GM20431 (cell line): ENCODE data around the gene IPO13.

Experiments
- in situ Hi-C: fragments of 300-500 bp; cut with MseI, MboI; formaldehyde crosslinking; loops from one replicate; pipeline ENCODE4 v1.15.0; 2020; ENCODE audit warnings: low sequenced_read_pairs; ENCODE audit not compliant: unreplicated experiment

Gene IPO13

GRCh38 chr1:43969416-43969745 is 22.6 kb downstream of the IPO13 start:
- in situ Hi-C loops, result no loop called here

DNA sequence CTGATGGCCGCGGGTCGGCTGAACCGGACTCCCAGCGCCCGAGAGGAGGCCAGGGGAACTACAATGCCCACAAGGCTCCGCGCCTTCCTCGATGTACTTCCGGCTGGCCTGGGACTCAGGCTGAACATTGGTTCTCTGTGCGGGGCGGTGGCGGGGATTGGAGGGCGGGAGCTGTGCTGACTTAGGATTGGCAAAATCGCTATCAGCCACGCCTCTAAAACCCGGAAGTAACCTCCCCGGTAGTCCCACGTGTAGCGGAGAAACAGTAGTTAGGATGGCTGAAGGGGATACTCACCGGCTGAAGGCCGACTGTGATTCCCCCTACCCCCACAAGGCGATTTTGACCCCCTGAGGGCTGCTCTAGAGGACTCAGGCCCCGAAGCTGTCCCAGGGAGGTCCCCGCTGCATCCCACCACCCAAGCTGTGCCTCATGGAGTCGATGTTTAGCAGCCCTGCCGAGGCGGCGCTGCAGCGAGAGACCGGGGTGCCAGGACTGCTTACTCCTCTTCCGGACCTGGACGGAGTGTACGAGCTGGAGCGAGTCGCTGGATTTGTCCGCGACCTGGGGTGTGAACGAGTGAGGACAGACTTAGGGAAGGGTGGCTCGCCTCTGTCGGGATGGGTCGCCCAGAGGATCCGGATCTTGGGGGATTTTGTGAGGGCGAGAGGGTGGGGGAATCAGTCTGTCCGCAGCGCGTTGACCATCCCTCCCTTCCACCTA is 23.2 kb downstream of the IPO13 start, which contains the start of gene DPH2:
Gene DPH2, plus strand, starts transcription at position 265 of the 721 bp plus-strand sequence. Its CDS starts 166 bp downstream, at position 431.
- in situ Hi-C loops, result no loop called here

DNA sequence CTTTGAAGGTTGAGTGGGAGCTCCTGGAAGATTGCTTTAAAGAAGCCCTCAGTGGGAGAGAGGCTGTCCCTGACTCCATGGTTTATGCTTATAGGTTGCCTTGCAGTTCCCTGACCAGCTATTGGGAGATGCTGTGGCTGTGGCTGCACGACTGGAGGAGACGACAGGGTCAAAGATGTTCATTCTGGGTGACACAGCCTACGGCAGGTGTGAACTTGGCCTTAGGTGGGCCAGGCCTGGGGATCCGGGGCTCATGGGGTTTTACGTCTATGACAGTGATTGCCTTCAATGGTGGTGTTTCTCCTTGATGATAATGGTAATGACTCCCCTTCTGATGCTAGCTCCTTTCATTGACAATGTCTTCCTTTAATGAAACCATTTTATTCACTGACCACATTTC is 23.8 kb downstream of the IPO13 start:
- in situ Hi-C loops, result no loop called here

GRCh38 chr1:43970911-43971310 is 24.2 kb downstream of the IPO13 start:
- in situ Hi-C loops, result no loop called here

DNA sequence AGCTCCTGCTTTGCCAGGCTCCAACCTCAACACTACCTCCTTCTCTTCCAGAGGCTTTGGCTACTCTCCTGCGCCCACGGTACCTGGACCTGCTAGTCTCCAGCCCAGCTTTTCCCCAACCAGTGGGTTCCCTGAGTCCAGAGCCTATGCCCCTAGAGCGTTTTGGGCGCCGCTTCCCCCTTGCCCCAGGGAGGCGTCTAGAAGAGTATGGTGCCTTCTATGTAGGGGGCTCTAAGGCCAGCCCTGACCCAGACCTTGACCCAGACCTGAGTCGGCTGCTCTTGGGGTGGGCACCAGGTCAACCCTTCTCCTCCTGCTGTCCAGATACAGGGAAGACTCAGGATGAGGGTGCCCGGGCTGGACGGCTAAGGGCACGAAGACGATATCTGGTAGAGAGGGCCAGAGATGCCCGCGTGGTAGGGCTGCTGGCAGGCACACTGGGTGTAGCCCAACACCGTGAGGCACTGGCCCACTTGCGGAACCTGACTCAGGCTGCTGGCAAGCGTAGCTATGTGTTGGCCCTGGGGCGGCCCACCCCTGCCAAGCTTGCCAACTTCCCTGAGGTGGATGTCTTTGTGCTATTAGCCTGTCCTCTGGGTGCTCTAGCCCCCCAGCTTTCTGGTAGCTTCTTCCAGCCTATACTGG is 24.7 kb downstream of the IPO13 start:
- in situ Hi-C loops, result no loop called here

- in situ Hi-C loops, result no loop called here
Measured at GRCh38 chr1:43973981-43974442, 27.3 kb downstream of the IPO13 start.

GRCh38 chr1:43974443-43975248 is 27.9 kb downstream of the IPO13 start, which contains the start of gene ATP6V0B:
Gene ATP6V0B, plus strand, starts transcription at chr1:43974960. Its CDS starts 81 bp downstream, at chr1:43975041.
- in situ Hi-C loops, result no loop called here

DNA sequence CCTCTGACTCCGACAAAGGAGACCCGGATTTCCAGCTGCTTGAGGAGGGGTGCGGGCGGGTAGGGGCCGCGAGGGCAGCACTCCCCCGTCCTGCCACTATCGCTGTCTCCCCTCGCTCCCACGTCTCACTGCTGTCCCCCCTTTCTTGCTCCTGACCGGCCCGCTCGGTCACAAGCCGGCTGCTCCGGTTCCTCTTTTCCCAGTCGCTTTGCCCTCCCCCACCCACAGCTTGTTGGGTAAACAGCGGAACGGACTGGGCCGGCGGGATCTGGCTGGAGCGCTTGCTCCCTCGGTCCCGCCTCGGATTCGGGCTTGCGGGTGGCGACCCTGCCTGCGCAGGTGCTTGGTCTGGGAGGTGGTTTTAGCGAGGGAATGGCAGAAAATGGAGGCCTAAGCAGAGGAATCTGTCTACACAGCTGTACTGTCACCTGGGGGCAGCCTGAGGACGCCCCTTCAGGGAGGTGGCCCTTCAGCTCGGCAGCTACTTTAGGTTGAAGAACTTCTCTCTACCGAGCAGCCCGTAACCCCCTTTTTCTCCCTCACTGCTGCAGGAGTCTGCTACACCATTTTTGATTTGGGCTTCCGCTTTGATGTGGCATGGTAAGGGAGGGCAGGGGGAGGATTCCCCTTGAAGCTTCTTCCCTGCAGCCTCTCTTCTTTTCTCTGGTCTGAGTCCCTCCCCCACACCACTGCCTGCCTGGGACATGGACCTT is 28.7 kb downstream of the IPO13 start:
- in situ Hi-C loops, result no loop called here

- in situ Hi-C loops, result no loop called here
Measured at GRCh38 chr1:43976045-43976444, 29.3 kb downstream of the IPO13 start.

DNA sequence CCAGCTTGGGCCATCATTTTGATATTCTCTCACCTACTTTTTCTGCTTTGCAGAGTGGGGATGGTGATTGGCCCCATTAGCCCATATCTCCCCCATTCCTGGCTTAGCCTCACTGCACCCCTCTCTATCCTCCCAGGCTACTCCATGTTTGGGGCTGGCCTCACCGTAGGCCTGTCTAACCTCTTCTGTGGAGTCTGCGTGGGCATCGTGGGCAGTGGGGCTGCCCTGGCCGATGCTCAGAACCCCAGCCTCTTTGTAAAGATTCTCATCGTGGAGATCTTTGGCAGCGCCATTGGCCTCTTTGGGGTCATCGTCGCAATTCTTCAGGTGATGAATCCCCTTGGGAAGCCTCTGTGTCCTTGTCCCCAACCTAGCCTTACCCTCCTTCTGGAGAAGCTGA is 30.1 kb downstream of the IPO13 start:
- in situ Hi-C loops, result no loop called here

DNA sequence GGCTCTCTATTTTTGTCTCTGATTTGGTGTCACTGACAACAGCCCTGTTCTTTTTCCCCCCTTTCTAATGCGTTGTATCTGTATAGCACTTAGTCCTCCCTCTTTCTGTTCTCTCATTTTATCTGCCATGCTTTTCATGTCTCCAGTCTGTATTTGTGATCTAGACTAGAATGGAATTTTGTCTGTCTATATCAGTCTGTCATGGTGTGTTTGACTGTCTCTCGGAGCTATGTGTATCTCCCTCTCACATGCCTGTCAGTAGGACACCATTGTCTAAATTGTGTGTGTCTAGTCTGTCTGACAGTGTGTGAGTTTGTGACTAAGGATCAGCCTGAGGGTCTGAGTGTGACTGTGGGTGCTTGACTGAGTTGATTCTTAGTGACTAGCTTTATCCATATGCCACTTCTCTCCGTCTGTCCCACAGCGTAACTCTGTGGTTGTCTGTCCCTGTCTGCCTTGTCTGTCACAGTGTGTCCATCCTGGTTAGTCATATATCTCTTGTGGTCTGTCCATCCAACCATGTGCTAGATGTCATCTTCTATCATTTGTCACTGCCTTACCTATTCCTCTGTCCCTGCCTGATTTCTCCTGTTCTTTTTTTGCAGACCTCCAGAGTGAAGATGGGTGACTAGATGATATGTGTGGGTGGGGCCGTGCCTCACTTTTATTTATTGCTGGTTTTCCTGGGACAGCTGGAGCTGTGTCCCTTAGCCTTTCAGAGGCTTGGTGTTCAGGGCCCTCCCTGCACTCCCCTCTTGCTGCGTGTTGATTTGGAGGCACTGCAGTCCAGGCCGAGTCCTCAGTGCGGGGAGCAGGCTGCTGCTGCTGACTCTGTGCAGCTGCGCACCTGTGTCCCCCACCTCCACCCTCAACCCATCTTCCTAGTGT is 30.9 kb downstream of the IPO13 start:
- in situ Hi-C loops, result no loop called here

- in situ Hi-C loops, result no loop called here
Measured at GRCh38 chr1:43978264-43978550, 31.5 kb downstream of the IPO13 start.

- in situ Hi-C loops, result no loop called here
Measured at GRCh38 chr1:43978551-43979260, 32.0 kb downstream of the IPO13 start, which contains the start of gene B4GALT2. Gene B4GALT2, plus strand, starts transcription at chr1:43979210. Its CDS starts 1,951 bp downstream, at chr1:43981161.

DNA sequence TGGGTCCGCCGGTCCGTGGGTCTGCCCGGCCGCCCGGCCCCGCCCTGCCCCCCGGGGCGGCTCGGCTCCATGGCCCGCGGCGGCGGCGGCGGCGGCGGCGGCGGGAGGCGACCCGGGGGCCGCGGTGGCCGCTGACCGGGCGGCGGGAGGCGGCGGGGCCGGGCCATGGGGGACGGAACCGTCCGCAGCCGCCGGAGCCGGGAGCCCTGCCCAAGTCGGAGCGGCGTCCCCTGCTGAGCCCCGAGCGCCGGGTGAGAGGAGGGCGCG is 32.4 kb downstream of the IPO13 start:
- in situ Hi-C loops, result no loop called here

DNA sequence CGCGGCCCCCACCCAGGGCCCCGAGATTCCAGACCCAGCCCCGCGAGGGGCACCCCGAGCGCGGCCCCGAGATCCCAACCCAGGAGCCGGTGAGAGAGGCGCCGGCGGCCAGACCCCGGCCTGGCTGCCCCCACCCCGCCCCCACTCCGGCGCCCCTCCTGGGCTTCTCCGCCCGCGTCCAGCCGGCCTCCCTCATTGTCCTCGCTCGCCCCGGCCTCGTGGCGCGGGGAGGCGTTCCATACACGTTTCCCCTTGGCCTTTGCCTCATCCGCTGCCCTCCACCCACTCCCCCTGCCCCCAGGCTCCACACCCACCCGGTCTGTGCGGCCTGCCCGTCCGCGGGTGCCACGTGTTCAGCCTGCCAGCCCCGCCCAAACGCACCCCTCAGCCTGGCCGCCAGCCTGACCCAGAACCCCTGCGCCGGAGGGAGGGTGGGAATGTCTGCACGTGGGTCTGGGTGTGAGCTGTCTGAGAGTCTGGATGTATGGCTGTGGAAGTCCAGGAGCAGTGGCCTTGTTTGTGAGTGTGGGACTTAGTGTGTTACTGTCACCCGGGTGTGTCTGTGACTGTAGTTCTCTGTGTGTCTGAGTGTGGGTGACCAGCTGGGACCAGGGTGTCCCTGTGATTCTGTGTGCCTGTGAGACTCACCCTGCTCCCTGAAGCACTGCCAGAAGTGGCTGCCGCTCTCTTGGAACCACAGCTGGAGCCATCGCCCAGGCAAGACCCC is 32.9 kb downstream of the IPO13 start:
- in situ Hi-C loops, result no loop called here

DNA sequence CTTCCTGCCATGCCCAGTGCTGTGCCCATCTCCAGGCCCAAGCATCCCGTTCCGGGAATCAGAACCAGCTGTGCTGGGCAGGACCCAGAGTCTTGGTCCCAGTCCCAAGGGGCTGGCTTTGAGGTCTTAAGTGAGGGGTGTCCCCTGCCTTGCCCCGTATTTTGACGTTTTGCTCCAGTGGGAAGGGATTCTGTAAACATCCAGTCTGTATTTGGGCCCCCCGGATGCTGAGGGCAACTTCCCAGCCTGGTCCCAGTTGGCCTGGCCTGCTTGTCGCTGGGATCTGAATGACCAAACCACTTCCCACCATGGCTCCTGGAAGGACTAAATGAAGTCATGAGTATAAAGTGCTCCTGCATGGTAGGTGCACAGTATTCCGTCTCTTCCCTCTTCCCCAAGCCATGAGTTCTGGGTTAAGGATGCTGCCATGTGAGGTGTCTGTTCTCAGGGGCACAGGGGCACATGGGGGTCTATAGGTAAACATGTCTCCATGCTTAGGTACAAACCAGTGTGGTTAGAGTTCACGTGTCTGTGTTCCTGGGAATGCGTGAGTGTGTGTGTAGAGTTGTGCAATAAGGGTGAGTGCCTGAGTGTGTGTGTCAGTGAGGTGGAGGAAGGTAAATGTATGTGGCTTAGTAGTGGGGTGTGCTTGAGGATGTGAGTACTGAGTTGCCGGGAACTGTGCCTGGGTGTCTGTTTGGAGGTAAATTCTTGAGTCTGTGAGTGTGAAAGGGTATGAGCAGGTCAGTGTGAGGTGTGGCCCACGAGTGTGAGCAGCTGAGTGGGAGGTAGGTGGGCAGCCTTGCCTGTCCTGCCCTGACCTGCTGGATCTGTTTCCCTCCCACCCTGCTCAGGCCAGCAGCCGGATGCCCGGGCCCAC is 33.7 kb downstream of the IPO13 start:
- in situ Hi-C loops, result no loop called here

DNA sequence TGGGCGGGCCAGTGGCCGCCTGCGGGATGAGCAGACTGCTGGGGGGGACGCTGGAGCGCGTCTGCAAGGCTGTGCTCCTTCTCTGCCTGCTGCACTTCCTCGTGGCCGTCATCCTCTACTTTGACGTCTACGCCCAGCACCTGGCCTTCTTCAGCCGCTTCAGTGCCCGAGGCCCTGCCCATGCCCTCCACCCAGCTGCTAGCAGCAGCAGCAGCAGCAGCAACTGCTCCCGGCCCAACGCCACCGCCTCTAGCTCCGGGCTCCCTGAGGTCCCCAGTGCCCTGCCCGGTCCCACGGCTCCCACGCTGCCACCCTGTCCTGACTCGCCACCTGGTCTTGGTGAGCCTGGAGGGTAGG is 34.4 kb downstream of the IPO13 start:
- in situ Hi-C loops, result no loop called here

- in situ Hi-C loops, result no loop called here
Measured at GRCh38 chr1:43981636-43982035, 34.9 kb downstream of the IPO13 start.
